A673 (cell line): Measurements from ENCODE around the gene TCTN1. TPM values are rescaled to one million over a fixed set of nuclear protein-coding genes. Genes with fewer than 3 reads are reported as not detected.

ENCODE experiments used
- BruUV-seq: library from RNA; stranded (reverse); fragments of 400-500 nt; replicated peaks from 2 replicates; lab custom pipeline; 2021; lab: Mats Ljungman, UMichigan
- CTCF ChIA-PET: fragments of 300-600 bp; sonication (Branson Sonifier 250); formaldehyde crosslinking; loops from one replicate; lab custom pipeline; 2022; ENCODE audit warnings: antibody characterized with exemption; lab: Charles Lee
- POLR2A ChIA-PET: fragments of 300-600 bp; sonication (Branson Sonifier 250); formaldehyde crosslinking; loops from one replicate; lab custom pipeline; 2022; ENCODE audit warnings: antibody characterized with exemption; ENCODE audit not compliant: low non-redundant PET; lab: Charles Lee
- DNase-seq: peaks from one replicate; pipeline ENCODE4 v3.0.0-alpha.2; 2015; ENCODE audit warnings: low spot score
- H3K27ac ChIP-seq: fragments of 200-600 bp; sonication (generic); 2 replicates; pipeline ENCODE4 v1.5.1; 2016; ENCODE audit warnings: mixed run types, low read depth, mild to moderate bottlenecking, mixed read lengths, antibody characterized with exemption, low read length; ENCODE audit not compliant: poor library complexity, severe bottlenecking
- H3K27me3 ChIP-seq: fragments of 200-600 bp; sonication (generic); replicated peaks from 2 replicates; pipeline ENCODE4 v1.6.1; 2017; ENCODE audit warnings: mixed run types, low read depth, mild to moderate bottlenecking, mixed read lengths, antibody characterized with exemption, low read length; ENCODE audit not compliant: insufficient read depth, poor library complexity
- H3K36me3 ChIP-seq: fragments of 200-600 bp; sonication (generic); 2 replicates; pipeline ENCODE4 v1.6.1; 2016; ENCODE audit warnings: mixed run types, mild to moderate bottlenecking, mixed read lengths, antibody characterized with exemption, low read length; ENCODE audit not compliant: insufficient read depth, poor library complexity, severe bottlenecking
- H3K4me1 ChIP-seq: fragments of 200-600 bp; sonication (generic); 2 replicates; pipeline ENCODE4 v1.6.1; 2017; ENCODE audit warnings: mixed run types, mild to moderate bottlenecking, mixed read lengths, antibody characterized with exemption, low read length; ENCODE audit not compliant: insufficient read depth, poor library complexity, severe bottlenecking
- H3K4me3 ChIP-seq: fragments of 200-600 bp; sonication (generic); 2 replicates; pipeline ENCODE4 v1.5.1; 2016; ENCODE audit warnings: low read depth, mixed run types, mild to moderate bottlenecking, mixed read lengths, low read length; ENCODE audit not compliant: poor library complexity, severe bottlenecking
- H3K9me3 ChIP-seq: fragments of 200-600 bp; sonication (generic); 2 replicates; pipeline ENCODE4 v1.6.1; 2016; ENCODE audit warnings: mixed run types, low read depth, mild to moderate bottlenecking, mixed read lengths, antibody characterized with exemption, low read length; ENCODE audit not compliant: poor library complexity, severe bottlenecking
- EZH2 ChIP-seq: fragments of 200-600 bp; sonication (generic); IDR thresholded peaks from 2 replicates; pipeline ENCODE4 v1.6.1; 2017; ENCODE audit warnings: borderline replicate concordance, low read depth, mild to moderate bottlenecking, mixed read lengths, antibody characterized with exemption, low read length; ENCODE audit not compliant: poor library complexity, severe bottlenecking
- intact Hi-C: fragments of 100-400 bp; cut with micrococcal nuclease; formaldehyde crosslinking; loops from one replicate; pipeline ENCODE4 v1.10.0; 2022; ENCODE audit not compliant: unreplicated experiment
- total RNA-seq: library from RNA; stranded (reverse); gene quantifications from 2 replicates; pipeline ENCODE4 v1.2.3, GENCODE V29; 2021
- TF ChIP-seq, protein P1 (sequence below): fragments of 300-800, 200-600 bp; sonication (generic); conservative IDR thresholded peaks from 2 replicates; pipeline ENCODE4 v1.5.1; 2017; ENCODE audit warnings: low read depth, mild to moderate bottlenecking, antibody characterized with exemption, low read length, moderate library complexity, mixed read lengths

Gene TCTN1
- total RNA-seq, 1 experiment from 2014 or later = 38.8 TPM

DNA sequence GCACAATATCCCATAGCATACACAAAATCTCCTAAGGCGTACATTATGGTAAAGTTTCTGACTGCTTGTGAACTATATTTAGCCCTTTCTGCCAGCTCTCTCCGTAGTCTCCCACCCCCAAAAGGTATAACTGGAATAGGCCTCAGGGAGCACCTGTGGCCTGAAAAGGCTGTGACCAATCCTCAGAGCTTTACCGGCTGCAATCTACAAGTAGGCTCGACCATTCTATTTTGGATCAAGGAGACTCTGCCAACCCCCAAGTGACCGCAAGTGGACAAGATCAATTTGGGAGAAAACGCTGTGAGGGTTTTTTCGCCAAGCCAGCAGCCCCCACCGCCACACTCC lies 32.0 kb upstream of the TCTN1 start:
- no TSS peak for BruUV-seq
- TF ChIP-seq EZH2 = no peak
- TF ChIP-seq, protein P1, sequence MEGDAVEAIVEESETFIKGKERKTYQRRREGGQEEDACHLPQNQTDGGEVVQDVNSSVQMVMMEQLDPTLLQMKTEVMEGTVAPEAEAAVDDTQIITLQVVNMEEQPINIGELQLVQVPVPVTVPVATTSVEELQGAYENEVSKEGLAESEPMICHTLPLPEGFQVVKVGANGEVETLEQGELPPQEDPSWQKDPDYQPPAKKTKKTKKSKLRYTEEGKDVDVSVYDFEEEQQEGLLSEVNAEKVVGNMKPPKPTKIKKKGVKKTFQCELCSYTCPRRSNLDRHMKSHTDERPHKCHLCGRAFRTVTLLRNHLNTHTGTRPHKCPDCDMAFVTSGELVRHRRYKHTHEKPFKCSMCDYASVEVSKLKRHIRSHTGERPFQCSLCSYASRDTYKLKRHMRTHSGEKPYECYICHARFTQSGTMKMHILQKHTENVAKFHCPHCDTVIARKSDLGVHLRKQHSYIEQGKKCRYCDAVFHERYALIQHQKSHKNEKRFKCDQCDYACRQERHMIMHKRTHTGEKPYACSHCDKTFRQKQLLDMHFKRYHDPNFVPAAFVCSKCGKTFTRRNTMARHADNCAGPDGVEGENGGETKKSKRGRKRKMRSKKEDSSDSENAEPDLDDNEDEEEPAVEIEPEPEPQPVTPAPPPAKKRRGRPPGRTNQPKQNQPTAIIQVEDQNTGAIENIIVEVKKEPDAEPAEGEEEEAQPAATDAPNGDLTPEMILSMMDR = no peak
- Histone ChIP-seq H3K36me3 (no peaks in the 10 kb centered on the region), H3K4me1 (peaks cover 20% of the 10 kb centered on the region), H3K27me3 (no peaks in the 10 kb centered on the region), H3K9me3 (no peaks in the 10 kb centered on the region), H3K27ac (peak overlapping the region; percentile 71), H3K4me3 (peak overlapping the region; percentile 66)
- peak; percentile 21 for DNase-seq
- POLR2A ChIA-PET = interaction anchor here (0.5 kb wide), 1 partner anchor 31 kb away, joined by 5 read pairs; no protein-coding TSS in a partner anchor
- intact Hi-C loops = no loop called here
- CTCF ChIA-PET = no interaction called here

DNA sequence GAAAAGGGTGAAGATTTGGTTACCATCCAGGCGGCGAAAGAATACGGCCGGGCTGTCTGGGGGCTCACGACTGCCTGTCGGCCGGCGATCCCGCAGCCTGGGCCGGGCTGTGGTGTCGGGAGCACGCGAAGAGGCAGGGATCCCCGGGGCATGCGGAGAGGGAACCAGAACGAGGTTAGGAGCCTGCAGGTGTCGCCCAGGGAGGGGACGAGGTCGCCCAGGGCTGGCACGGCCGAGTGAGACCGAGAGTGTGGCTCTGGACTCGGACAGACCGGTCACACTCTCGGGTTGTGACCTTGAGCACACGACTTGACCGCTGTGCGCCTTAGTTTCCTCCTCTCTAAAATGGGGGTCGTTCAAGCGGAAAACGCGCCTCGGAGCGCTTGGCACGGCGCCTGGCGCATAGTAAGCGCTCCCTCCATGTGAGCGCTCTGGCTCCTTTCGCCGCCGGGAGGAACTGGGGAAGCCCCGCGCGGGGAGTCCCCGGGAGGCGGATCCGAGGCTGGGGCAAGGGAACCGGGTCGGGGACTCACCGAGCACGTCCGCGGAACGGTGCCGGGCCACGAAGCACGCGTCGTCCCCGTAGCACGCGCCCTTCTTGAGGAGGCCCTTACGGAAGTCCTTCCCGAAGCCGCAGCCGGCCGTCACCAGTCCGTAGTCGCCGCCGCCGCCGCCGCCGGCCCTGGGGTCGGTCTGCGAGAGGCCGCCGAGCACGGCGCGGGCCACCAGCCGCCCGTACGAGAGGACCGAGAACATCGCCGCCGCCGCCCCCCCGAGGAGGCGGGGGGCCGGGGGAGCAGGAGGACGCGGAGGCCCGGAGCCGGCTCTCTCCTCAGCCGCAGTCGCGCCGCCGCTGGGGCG lies 31.4 kb upstream of the TCTN1 start:
- Histone ChIP-seq H3K4me1 (peaks cover 17% of the 10 kb centered on the region), H3K36me3 (no peaks in the 10 kb centered on the region), H3K27ac (peak overlapping the region; percentile 71), H3K9me3 (no peaks in the 10 kb centered on the region), H3K4me3 (peak overlapping the region; percentile 66), H3K27me3 (no peaks in the 10 kb centered on the region)
- ChIA-PET POLR2A (no interaction called here), CTCF (no interaction called here)
- no peak for TF ChIP-seq EZH2
- TF ChIP-seq, protein P1 = no peak
- peak; percentile 63 for DNase-seq
- intact Hi-C loops = no loop called here
- no TSS peak for BruUV-seq

DNA sequence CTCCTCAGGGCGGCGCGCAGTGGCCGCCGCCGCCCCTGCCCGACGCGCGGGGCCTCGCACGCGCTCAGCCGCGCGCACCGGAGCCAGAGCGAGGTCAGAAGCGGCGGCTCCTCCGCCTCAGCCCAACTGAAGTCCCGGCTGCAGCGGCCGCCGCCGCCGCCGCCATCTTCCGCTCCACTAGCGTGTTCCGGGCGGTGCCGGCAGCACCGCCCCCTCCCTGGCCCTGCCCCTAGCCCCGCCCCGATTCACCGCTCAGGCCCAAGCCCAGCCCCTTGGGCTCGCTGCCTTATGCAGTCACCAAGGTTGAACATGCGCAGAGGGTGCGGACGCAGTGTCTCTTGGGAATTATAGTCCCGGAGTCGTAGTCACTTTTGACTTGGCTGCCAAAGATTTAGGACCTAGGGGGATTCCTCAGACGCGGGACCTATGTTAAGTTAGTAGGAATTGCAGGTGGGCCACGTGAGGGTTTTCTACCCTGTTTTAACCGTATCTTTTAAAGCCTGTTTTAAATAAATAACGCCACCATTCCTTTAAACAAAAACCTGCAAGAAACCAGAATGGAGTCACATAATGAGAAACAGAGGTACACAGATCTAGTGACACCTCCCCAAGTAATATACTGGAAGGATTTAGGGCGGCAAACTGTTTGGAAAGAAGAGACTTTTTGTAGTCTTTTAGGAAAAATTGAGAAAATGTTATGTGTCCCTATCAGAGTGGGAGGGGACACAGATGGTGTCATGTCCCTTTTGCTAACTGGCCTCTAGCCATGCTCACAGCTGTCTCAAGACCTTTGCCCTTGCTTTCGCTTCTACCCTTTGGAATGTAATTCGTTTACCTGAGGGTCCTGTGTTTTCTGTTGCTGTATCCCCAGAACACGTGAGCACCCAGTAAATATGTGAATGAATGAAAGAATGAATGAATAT lies 30.5 kb upstream of the TCTN1 start, which contains the start of gene PPTC7:
Gene PPTC7, minus strand, starts transcription at position 182 of the 923 bp plus-strand sequence. CDS start 287 bp downstream, outside the sequence.
- peaks cover 8% of the 10 kb centered on the region for H3K4me1 ChIP-seq
- no TSS peak for BruUV-seq
- peak; percentile 98 for DNase-seq
- ChIA-PET POLR2A (no interaction called here), CTCF (no interaction called here)
- H3K9me3 ChIP-seq = no peaks in the 10 kb centered on the region
- H3K4me3 ChIP-seq = peak within 1 kb of the TSS; percentile 66
- TF ChIP-seq EZH2 = no peak
- TF ChIP-seq, protein P1 = no peak
- intact Hi-C loops = no loop called here
- H3K36me3 ChIP-seq = no peaks in the 10 kb centered on the region
- H3K27me3 ChIP-seq = no peaks in the 10 kb centered on the region
- H3K27ac ChIP-seq = peak within 1 kb of the TSS; percentile 71
